ENCODE data around the gene DCPS.

GRCh38 chr11:126357969-126358762 lies 54.3 kb downstream of the DCPS start:
- TF ChIP-seq RAD21 (IDR thresholded peaks at IDR 0.05; ENCODE audit: low read length) (no peak), POLR2A (IDR thresholded peaks at IDR 0.05; ENCODE audit: low read depth, low read length) (no peak), MAZ (IDR thresholded peaks at IDR 0.05; ENCODE audit: borderline replicate concordance, low read depth, low read length) (no peak), CTCF (conservative IDR thresholded peaks at IDR 0.05; ENCODE audit: low read depth, low read length) (no peak), CEBPB (IDR thresholded peaks at IDR 0.05; ENCODE audit: low read depth, low read length) (no peak), BHLHE40 (IDR thresholded peaks at IDR 0.05; ENCODE audit: low read depth, low read length) (no peak), SMC3 (IDR thresholded peaks at IDR 0.05; ENCODE audit: low read depth, low read length) (no peak), CHD1 (IDR thresholded peaks at IDR 0.05; ENCODE audit: low read depth, low read length) (no peak), RCOR1 (IDR thresholded peaks at IDR 0.05; ENCODE audit: insufficient replicate concordance, low read length) (no peak), RFX5 (IDR thresholded peaks at IDR 0.05; ENCODE audit: low read depth, low read length) (no peak), MAFK (IDR thresholded peaks at IDR 0.05; ENCODE audit: low read depth, low read length) (no peak), FOS (IDR thresholded peaks at IDR 0.05; ENCODE audit: low read depth, low read length) (no peak), MXI1 (IDR thresholded peaks at IDR 0.05; ENCODE audit: borderline replicate concordance, low read depth, low read length) (no peak), USF2 (IDR thresholded peaks at IDR 0.05; ENCODE audit: low read depth, low read length) (no peak)

All from IMR-90 (cell line).